Activated naive CD4-positive, alpha-beta T cell treated with anti-CD3 and anti-CD28 coated beads, Interleukin-2, amount 50 U/mL, for 16 hours (primary cell): ENCODE measurements around the gene C6orf47.
A peak's percentile ranks its signal among the peaks of the same experiment; 100 is the strongest.

Experiments
- DNase-seq: peaks from one replicate; pipeline ENCODE4 v3.0.0-alpha.2; 2020

C6orf47 gene

DNA sequence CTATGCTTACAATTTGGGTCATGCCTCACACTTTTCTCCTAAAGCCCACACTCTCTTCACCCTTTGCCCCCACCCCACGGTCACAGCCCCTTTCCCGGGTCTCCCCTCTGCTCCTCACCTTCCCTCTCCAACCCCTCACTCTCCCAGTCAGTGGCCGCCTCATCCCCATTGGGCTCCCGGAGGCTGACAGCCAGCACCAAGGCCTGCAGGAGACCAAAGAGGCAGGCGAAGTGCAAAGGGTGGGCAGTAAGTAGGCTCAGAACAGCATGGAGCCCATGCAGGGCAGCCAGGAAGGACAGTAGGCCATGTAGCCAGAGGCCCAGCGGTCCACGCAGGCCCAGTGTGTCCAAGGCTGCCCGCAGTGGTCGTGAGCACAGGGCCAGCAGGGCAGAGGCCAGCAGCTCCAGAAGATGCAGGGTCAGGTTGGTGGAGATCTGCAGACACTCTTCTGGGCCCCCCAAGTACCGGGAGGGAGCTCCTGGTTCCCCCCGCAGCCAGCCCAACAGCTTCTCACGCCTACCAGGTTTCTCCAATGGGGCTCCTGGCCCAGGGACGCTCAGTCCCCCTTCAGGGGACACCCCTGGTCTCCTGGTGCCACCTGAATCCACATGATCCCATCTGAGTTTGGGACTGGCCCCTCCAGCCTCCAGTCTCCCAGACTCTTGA lies 1.5 kb downstream of the C6orf47 start:
- DNase-seq, result no peak

DNA sequence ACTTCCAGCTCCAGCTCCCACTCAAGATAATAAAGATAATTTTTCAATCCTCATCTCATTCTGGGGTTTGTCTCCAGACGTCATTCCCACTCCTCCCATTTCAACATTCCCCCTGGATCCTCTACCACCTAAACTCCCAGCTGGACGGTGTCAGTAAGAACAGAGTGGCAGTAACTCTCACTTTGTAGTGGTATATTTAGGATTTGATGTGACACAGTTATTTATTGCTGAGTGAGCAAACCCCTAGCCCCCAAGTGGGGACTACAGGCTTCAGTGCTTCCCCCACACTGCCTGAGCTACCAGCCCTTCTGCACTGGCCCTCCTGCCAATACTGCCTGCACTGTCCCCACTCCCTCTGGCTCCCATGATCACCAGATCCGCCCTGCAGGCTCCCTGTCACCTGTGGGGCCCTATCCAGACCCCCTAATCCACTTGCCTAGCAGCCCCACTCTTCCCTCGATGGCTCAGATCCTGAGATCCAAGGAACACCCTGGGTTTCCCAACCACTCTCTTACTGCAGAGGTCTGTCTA lies 2.4 kb downstream of the C6orf47 start:
- DNase-seq, result no peak

DNA sequence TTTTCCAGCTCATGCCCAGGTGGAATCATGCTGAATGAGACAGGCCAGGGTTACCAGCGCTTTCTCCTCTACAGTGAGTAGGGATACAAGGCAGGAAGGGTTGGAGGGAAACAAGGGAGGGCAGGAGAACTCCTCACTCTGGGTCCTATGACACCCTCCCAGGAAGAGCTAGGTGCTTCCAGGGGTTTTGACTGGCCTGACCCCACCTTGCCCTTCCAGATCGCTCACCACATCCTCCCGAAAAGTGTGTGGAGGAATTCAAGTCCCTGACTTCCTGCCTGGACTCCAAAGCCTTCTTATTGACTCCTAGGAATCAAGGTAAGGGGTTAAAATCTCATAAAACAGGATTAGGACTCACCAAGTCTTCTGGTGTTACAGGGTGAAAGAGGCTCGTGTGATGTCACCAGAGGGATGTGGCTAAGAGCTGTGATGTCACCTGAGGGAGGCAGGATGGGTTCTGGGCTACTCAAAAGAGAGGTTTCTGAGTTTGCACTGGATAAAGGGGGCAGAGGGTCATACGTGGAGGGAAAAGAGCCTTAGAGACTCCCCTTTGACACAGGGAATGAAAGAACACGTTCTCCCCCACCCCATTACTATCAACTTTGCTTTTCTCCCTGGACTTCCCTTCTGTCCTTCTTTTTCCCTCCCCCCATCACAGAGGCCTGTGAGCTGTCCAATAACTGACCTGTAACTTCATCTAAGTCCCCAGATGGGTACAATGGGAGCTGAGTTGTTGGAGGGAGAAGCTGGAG lies 3.0 kb downstream of the C6orf47 start:
- DNase-seq, result no peak

DNA sequence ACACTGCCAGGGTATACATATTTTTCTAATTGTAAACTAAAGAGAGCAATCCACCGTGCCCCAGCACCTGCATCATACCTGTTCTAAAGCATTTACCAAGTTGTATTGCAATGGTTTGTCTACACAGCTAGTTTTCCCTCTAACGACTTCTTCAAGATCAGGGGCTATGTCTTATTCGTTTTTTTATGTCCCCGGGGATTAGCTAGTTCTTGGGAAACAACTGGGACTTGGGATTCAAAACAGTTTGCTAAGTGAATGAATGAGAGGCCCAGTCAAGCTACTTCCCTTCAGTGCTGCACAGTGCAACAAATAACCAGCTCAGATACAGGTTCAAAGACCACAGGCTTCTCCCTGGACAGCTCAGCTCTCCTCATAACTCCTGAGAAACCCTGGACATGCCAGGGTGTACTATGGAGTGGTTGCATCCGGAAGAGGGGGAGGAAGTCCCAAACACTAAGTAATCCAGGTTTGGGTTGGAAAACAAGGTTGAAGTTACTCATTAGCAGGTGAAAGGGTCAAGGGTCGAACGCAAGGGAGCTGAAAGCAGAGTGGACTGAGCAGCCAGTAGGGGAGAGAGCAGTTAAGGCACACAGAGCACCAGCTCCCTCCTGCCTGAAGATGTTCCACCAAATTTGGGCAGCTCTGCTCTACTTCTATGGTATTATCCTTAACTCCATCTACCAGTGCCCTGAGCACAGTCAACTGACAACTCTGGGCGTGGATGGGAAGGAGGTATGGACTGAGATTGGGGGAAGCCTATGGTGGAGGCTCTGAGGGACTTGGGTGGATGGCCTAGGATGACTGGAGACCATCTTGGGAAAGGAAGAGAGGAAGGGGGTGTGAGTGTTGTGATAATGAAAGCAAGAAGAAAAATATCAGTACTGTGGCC lies 5.0 kb downstream of the C6orf47 start, which contains the start of gene APOM:
APOM (plus strand) TSS at position 546 of the 889 bp plus-strand sequence; CDS start at position 619, 73 bp downstream.
- DNase-seq, result no peak

DNA sequence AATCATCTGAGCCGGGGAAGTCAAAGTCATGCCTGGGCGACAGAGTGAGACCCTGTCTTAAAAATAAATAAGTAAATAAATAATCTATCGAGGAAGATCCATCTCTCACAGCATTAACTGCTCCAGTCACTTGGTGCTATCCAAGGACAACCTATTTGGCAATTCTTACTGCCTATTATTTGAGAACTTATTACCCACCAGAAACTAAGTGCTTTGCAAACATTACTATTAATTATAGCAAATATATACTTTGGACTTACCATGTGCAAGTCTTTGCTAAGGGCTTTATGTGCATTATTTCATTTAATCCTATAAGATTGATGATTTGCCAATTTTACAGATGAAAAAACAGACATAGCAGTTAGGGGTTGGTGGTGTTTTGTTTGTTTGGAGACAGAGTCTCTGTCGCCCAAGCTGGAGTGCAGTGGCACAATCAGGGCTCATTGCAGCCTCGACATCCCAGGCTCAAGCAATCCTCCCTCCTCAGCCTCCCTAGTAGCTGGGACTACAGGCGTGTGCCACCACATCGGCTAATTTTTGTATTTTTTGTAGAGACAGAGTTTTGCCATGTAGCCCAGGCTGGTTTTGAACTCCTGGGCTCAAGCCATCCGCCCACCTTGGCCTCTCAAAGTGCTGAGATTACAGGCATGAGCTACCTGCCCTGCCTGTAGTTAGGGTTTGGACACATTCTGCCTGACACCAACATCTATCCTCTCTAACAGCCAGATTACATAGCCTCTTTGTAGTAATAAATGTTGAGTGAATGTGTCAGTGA lies 5.8 kb downstream of the C6orf47 start:
- no peak for DNase-seq

DNA sequence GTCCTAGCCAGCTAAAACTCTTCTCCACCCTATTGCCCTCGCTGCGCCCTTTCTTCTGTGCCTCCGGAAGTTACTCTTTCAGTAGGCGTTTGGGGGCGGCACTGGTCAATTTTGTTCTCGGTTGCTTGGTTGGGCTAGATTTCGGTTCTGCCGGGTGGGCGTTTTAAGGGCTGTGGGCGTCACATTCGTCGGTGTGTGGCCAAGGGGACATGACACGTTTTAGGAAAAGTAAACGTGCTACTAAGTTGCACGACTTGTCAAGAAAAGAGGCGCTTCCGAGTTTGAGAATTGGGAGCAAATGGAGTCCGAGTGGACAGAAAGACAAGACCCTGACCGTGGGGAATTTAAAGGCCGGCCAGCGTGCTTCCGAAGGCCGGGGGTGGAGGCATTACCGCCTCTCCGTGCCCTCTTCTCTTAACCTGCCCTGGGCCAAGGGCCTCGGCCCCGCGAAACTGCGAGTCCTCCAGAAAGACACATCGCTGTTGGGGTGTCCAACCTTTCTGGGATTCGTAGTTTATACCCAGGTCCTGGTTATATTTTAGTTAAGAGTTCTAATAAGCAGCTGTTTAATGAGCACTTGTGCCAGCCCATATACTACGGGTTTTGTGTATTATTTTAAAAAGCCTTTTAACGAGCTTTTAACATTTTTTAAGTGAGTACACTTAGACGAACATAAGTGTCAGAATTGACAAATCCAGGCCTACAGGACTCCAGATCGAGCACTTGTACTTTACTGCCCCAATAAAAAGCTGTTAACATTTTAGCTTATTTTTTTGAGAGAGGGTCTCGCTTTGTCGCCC lies 7.5 kb downstream of the C6orf47 start:
- DNase-seq, result peak; percentile 82

DNA sequence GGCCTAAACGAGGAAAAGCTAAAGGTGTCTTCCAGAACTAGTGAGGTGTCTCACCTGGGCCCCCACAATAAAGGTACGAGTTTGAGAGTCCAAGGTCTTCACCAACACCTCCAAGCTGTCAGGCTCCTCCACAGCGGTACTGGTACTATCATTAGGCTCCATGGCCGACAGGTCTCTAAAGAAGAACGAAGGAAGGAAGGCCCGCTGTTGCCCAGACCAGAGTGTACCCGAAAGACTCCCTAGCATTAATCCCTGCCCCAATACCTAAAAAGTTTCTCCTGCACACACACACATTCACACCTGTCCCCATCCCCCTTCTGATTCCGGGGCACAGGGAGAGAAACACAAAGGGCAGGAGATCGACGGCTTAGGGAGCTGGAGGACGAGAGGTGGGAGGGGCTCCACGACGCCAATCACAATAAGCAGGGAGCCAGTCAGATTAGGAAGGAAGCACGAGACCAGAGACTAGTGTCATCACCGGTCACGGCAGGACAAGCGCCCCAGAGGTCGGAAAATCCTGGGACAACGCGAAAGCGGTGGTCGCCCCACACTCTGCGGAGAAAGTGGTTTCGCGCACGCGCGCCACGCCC lies 8.9 kb downstream of the C6orf47 start:
- no peak for DNase-seq

DNA sequence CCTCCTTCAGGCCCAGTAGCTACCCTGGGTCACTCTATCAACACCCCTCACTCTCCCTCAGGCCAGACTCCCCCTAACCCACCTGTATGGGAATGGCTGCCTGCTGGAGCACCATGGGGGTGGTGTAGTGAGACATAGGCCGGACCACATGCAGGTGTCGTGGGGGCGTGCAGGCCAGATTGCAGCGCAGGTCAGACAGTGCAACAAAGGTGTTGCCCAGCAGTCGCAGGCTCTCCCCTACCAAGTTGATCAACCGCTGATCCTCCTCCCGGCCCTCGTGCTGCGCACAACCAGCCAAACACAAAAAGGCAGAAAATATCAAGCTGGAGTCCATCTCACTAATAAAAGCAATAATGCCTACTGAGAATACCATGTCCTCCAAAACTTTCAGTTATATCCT lies 15.3 kb downstream of the C6orf47 start:
- no peak for DNase-seq

DNA sequence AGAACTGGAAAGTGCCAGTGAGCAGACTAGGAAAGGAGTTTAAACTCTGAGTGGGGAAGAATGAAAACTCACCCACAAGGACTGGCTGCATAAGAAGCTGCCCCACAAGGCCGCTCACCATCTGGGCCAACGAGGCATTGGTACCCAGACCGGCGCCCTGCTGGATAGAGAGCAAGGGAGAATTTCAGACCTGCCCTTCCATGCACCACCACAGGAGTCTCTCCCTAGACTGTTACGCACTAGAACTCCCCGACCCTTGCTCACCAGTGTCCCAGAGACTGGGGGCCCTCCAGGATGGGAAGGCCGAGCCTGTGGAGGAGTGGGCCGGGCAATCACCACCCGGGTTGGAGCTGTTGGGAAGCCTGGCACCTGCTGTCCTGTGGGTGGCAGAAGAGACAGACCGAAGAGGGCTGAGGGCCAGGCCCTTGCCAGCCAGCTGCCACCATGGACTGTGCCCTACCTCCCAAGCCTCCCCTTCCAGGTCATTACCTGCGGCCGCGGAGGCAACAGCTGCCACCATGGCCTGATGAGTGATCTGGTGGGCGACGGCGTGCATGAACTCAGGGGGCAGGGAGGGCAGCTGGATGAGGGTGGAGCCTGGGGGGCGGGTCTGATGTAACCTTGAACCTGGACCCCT lies 16.6 kb downstream of the C6orf47 start:
- DNase-seq, result no peak

DNA sequence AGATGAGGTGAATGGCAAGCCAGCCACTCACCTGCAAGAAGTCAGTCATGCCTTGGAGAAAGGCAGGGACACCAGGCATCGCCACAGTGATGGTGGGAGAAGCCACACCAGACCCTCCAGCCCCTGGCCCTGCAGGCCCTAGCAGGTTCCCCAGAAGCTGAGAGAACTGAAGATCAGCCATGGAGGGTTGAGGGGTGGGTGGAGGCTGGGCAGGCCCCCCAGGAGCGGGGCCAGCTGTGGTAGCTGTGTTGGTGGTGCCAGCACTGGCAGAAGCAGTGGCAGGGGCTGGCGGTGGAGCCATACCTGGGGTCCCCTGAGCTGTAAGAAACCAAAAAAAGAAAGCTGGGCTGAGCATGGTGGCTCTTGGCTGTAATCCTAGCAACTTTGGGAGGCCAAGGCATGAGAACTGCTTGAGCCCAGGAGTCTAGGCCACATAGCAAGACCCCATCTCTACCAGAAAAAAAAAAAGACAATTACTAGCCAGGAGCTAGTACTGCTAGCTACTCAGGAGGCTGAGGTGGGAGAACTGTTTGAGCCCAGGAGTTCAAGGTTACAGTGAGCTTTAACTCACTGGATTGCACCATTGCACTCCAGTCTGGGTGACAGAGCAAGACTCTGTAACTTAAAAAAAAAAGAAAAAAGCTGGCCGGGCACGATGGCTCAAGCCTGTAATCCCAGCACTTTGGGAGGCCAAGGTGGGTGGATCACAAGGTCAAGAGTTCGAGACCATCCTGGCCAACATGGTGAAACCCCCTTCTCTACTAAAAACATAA lies 17.6 kb downstream of the C6orf47 start:
- no peak for DNase-seq

DNA sequence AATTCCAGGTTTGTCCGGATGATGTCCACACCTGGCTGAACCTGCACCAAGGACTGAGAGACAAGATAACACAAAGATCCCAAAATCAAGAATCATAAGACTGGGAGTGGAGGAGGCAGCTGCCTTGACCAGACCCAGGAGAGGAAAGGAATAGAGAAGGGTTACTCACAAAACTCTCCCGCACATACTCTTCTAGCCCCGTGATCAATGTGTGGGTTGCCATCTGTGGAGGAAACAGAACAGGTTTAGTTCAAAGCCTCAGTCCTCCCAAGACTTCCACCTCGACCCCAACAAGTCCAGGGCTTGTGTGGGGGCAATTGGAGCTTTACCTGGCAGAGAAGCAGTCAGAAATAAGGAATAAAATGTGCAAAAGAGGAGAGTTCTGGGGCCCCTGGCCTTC lies 19.2 kb downstream of the C6orf47 start:
- DNase-seq, result no peak

DNA sequence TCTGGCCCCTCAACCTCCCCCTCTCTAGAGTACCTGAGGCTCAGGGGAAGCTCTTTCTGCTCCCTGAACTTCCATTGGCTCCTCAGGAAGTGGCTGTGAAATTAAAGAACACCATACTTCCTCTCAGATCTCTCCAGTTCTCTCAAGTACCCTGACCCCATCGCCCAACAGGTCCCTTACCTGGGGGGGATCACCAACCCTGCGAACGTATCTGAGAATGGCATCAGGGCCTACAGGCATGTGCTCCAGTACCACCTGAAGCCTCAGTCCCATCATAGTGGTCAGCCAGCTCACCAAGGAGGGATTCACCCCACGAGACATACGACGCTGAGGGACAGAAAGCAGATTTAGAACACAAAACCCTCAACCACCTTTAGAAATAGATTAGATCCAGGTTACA lies 20.0 kb downstream of the C6orf47 start:
- DNase-seq, result no peak

DNA sequence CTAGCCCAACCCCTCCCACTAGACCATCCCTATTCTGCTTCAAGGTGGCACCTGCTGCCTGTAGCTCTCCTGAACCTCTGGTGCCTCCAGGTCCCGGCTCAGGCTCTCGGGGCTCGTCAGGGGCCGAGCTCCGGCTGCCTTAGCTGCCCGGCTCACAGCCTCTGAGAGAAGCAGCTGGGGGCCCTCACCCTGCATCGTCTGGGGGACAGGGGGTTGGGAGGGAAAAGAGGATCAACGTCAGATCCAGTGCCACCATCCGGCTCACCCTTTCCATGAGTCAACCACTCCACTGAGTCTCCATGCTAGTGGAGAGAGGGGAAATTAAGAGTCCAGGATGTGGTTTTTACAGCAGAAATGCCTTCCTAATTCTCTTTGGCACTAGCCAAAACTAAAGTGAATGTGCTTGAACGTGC lies 21.1 kb downstream of the C6orf47 start:
- no peak for DNase-seq

DNA sequence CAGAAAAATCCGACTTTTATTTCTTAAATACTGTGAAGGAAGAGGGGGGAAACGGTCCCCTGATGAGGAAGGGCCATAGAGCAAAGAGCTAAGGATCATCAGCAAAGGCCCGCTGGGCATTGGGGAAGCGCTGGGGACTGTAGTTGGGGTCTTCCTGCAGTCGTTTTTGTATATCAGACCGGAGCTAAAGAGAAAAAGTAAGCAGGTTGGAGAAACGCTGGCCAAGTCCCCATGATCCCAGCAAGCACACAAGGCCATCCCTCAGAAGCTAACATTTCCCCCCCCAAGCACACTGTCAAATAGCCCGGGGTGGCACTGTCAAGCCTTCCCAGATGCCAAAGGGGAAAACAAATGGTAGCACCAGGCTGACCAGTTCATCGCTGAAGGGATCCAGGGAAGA lies 21.5 kb downstream of the C6orf47 start:
- no peak for DNase-seq

DNA sequence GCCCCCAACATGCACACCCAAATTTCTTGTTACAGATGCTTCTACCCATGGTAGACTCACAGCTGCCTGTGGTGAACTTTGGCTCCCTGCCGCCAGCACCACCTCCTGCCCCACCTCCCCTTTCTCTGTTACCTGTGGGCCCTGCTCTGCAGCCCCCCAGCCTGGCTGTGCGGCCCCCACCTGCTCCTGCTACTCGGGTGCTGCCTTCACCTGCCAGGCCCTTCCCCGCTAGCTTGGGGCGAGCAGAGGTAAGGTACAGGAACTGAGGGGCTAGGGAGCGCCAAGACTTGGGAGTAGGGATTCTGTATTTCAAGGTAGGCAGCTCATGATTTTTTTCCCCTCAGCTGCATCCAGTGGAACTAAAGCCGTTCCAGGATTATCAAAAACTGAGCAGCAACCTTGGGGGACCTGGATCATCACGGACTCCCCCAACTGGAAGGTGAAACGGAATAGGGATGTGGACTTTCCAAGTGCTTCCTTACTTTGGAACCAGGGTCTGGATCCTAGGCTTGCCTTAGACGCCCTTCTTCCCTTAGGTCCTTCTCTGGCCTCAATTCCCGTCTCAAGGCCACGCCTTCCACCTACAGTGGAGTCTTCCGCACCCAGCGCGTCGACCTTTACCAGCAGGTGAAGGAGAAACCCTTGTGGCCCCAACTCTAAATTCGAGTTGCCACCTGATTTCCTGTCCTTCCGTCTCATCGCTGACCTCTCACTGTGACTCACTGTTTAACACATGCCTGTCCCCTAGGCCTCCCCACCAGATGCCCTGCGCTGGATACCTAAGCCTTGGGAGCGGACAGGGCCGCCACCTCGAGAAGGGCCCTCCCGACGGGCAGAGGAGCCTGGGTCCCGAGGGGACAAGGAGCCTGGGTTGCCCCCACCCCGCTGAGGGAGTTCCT lies 23.6 kb downstream of the C6orf47 start:
- no peak for DNase-seq

DNA sequence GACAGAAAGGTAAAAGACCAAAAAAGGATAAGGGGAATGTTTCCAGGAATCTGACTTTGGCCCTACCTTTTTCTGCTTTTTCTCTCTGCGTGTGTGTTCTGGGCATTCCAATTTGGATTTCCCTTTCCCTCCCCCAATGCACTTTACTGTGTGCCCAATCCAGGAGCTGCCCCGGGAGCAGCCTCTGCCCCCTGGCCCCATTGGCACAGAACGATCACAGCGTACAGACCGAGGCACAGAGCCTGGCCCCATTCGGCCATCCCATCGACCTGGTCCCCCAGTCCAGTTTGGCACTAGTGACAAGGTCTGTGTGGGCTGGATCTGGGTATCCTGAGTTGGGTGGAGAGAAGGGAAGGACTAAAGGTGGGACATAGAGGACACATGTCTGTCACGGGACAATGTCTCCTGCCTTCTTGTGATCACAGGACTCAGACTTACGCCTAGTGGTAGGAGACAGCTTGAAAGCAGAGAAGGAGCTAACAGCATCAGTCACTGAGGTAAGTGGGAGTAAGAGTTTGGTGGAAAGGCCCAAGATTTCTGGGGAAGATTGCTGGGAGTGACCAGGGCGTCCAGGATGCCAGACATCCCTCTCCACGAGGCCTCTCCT lies 25.5 kb downstream of the C6orf47 start:
- DNase-seq, result no peak

DNA sequence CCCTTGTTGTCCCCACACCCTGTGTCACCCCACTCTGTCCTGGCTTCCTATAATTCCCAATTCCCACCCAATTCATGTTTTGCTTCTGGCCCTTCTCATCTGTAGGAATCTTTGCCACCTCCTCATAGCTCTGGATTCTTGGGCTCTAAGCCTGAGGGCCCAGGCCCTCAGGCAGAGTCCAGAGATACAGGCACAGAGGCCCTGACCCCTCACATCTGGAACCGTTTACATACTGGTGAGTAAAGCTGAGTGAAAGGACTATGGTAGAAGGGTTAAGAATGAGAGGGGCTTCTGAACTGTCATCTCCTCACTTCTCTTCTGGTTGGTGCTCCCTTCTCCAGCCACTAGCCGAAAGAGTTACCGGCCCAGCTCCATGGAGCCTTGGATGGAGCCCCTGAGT lies 26.4 kb downstream of the C6orf47 start:
- DNase-seq, result no peak

DNA sequence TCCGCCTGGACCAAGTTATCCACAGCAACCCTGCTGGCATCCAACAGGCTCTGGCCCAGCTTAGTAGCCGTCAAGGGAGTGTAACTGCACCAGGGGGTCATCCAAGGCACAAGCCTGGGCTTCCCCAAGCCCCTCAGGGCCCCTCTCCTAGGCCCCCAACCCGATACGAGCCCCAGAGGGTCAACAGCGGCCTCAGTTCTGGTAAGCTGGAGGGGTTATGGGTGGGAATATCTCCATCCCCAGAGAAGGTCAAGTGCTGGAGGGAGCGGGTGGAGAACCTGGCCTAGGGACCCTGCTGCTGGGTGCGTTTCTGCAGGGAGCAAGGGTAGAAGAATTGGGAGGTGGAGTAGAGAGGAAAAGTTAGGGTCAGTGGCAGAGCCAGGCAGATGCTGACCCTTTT lies 27.1 kb downstream of the C6orf47 start:
- no peak for DNase-seq
